Measurements from ENCODE around the gene ITPKC.
A peak's percentile ranks its signal among the peaks of the same experiment; 100 is the strongest.

The ITPKC gene

DNA sequence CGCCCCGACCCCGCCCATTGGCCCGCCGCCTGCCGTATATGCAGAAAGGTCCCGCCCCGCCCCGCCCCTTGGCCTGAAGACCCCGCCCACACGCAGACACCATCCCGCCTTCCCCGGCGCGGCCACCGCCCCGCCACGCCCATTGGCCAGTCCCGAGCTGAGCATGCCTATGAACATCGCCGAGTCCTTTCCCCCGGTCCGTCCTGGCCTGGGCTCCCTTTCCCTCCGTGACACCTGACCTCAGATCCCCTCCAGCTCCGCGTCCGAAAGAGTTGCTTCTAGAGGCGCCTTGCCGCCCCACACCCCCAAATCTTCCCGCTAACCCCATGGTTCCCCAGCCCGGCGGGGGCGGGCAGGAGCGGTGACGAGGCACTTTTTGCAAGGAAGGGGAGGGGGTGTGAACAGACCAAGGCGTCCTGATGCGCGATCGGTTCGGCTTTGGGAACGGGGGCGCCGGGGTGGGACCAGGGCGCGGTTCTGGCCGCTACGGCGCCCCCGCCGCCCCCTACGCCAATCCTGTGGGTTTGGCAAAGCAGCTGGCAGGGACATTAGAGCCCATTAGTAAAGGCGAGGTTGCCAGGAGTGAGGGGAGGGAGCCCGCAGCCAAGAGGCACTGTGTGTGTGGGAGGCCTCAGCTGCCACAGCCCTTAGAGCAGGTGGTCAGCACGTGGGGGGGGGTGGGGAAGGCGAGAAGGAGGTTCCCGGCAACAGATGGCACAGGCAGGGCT, 26.1 kb upstream of the ITPKC start:
- DNase-seq, result peak; percentile 91

GRCh38 chr19:40691421-40692211, 25.3 kb upstream of the ITPKC start:
- DNase-seq, result no peak

- DNase-seq, result no peak
Observed at GRCh38 chr19:40692212-40692551, 24.7 kb upstream of the ITPKC start.

GRCh38 chr19:40693150-40693788, 23.6 kb upstream of the ITPKC start:
- DNase-seq, result no peak

GRCh38 chr19:40693896-40694295, 23.0 kb upstream of the ITPKC start:
- DNase-seq, result no peak

- no peak for DNase-seq
Observed at GRCh38 chr19:40695881-40696280, 21.0 kb upstream of the ITPKC start.

DNA sequence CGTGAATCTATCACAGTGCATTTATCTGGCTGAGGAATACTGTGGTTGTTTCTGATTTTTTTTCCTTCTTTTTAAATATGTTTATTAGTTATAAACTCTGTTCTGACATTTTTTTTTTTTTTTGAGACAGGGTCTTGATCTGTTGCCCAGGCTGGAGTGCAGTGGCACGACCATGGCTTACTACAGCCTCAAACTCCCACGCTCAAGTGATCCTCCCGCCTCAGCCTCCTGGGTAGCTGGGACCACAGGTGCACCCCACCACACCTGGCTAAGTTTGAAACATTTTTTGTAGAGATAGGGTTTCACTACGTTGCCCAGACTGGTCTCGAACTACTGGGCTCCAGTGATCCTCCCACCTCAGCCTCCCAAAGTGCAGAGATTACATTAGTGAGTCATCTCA, 19.9 kb upstream of the ITPKC start:
- no peak for DNase-seq

GRCh38 chr19:40700083-40700482, 16.8 kb upstream of the ITPKC start:
- no peak for DNase-seq

- DNase-seq, result no peak
Observed at GRCh38 chr19:40701758-40702157, 15.2 kb upstream of the ITPKC start.

DNA sequence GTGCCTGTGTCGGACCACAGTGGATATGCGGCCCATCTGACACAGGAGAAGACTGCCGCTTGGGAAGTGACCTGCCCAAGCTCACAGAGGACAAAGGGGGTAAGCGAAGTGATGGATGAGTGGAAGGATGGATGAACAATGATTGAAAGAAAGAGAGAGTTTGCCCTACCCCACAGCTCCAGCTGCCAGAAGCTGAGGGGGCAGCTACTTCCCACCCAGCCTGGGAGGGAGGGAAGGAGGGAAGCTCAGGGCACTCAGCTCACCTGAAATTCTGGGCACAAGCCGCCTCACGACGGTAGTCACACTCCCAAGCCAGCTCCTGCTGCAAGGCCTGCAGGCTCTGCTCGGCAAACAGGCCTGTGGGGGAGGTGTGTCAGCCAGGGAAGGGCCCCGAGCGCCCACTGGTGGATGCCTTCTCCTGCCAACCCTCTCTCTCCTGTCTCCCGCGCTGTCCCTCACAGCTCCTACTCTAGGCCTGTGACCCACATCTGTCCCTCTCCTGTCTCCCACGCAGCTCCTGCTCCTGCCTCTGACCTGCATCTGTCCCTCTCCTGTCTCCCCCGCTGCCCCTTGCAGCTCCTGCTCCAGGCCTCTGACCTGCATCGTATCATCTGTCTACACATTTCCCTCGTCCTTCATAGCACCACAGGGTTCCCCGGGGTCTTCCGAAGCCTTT, 14.4 kb upstream of the ITPKC start:
- DNase-seq, result no peak

- no peak for DNase-seq
Observed at GRCh38 chr19:40703029-40703755, 13.7 kb upstream of the ITPKC start.

DNA sequence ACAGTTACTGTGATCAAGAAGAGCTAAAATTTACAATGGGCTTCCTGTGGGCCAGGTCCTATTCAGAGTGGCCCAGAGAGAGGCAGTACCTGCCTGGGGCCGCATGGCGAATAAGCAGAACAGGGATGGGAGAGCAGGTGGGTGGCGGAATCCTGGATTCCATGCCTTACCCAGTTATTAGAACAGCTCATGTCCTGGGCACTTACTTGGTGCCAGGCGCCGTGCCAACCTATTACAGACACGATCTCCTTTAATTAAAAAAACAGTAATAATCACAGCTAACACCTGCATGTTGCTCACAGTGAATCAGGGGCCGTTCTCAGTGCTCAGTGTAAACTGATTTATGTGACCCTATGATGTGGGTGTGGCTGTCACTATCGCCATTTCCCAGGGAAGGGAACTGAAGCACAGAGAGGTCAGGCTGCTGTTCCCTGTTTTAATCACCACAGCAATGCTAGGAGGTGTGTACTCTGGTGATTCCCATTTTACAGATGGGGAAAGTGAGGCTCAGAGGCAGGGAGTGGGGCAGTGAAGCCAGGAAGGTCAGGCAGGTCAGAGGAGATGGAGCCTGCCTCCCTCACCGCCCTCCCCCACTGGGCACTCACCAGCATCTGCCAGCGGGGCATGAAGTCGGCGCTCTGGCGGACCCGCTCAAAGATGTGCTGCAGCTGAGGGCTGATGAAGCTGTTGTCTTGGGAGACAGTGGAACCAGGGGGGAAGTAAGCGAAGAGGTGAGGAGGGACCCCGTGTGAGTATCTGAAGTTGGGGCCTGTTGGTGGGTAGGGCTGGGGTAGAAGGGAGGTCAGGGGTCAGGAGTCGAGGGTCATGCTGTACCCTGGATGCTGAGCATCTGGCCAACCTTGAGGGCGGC, 12.2 kb upstream of the ITPKC start:
- DNase-seq, result no peak

DNA sequence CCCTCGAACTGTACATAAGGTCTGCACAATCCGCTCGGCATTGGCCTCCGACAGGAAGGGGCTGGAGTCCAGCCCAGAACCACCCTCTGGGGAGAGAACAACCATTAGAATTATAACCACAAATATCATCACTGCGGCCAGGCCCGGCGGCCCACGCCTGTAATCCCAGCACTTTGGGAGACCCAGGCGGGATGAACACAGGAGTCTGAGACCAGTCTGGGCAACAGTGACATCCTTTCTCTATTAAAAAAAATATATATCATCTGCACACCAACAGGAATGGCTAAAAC, 11.6 kb upstream of the ITPKC start:
- no peak for DNase-seq

DNA sequence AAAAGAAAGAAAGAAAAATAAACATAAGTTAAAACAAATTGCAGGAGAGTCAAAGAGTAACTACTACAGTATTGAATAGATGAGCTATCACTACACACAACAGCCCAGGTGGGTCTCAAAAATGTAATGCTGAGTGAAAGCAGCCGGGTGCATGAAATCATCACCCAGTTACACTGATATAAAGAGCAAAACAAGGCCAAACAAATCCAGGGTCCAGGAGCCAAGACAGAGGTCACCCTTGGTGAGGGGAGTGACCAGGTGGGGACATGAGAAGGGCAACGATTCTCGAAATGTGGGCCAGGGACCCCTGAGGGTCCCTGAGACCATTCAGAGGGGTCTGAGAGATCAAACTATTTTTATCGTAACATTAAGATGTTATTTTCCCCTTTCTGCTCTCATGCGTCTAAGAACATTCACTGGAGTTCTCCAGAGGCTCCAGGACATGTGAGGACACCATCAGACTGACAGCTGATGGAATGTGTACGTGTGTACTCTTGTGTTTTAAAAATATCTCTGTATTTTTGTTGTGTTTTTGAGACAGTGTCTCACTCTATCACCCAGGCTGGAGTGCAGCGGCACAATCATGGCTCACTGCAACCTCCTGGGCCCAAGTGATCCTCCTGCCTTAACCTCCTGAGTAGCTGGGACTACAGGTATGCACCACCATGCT, 10.8 kb upstream of the ITPKC start:
- no peak for DNase-seq

DNA sequence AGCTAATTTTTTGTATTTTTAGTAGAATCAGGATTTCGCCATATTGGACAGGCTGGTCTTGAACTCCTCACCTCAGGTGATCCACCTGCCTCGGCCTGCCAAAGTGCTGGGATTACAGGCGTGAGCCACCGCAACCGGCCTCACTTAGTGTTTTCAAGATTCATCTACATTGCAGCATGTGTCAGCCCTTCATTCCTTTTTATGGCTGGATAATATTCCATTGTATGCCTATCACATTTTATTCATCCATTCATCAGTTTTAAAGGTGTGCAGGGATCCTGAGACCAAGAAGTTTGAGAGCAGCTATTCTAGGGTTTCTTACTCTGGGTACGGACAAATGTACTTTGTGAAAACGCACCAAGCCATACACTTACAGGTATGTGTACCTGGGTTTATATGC, 9.3 kb upstream of the ITPKC start:
- DNase-seq, result no peak

DNA sequence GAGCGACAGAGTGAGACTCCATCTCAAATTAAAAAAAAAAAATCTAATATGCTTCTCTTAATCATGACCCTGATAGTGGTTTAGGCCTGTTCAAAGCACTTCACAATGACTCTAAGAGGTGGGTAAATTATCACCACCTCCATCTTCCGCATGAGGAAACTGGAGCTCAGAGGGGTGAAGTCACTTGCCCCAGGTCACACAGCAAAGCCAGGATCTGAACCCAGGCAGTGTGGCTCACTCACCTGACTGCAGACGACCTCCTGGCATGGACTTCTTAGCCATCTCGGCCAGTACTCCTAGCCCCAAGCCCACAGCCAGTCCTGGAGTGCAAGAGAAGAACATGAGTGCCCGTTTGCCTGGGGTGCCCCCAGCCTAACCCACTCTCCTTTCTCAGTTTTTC, 7.1 kb upstream of the ITPKC start:
- DNase-seq, result no peak

DNA sequence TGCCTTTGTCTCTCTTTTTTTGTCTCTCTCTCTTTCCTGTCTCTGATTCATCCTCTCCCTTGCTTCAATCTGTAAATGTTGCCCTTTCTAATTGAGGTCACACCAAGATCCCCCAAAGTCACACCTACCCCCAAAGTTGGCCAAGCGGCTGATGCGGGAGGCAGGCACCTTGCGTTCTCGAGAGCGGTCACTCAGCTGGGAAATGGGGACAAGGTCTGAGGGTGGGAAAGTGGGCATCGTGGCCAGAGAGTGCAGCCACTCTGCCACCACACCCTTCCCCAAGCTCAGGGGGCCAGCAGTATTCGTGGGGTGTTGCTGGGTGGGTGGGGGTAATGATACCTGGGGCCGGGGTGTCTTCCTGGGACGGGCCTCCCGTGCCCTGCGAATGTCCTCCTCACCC, 3.0 kb upstream of the ITPKC start:
- DNase-seq, result no peak

GRCh38 chr19:40714441-40715299, 2.2 kb upstream of the ITPKC start:
- DNase-seq, result peak; percentile 91

GRCh38 chr19:40716031-40716481, 856 bp upstream of the ITPKC start:
- no peak for DNase-seq

DNA sequence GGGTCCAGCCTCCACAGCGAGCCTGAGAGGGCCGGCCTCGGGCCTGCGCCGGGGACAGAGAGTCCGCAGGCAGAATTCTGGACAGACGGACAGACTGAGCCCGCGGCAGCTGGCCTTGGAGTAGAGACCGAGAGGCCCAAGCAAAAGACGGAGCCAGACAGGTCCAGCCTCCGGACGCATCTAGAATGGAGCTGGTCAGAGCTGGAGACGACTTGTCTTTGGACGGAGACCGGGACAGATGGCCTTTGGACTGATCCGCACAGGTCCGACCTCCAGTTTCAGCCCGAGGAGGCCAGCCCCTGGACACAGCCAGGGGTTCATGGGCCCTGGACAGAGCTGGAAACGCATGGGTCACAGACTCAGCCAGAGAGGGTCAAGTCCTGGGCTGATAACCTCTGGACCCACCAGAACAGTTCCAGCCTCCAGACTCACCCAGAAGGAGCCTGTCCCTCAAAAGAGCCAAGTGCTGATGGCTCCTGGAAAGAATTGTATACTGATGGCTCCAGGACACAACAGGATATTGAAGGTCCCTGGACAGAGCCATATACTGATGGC, 490 bp downstream of the ITPKC start:
- DNase-seq, result no peak
